ENCODE results near the gene FFAR1.

- no peak for TF ChIP-seq POLR2AphosphoS5 (IDR thresholded peaks at IDR 0.05)
- no peak for TF ChIP-seq CTCF (IDR thresholded peaks at IDR 0.05)
- no peak for TF ChIP-seq EP300 (IDR thresholded peaks at IDR 0.05; ENCODE audit: low read depth)
Observed at GRCh38 chr19:35369522-35369921, 21.8 kb downstream of the FFAR1 start.

Measured in transverse colon (tissue), 4 donors.